ENCODE results near the gene PRKAA1.

PRKAA1 gene

DNA sequence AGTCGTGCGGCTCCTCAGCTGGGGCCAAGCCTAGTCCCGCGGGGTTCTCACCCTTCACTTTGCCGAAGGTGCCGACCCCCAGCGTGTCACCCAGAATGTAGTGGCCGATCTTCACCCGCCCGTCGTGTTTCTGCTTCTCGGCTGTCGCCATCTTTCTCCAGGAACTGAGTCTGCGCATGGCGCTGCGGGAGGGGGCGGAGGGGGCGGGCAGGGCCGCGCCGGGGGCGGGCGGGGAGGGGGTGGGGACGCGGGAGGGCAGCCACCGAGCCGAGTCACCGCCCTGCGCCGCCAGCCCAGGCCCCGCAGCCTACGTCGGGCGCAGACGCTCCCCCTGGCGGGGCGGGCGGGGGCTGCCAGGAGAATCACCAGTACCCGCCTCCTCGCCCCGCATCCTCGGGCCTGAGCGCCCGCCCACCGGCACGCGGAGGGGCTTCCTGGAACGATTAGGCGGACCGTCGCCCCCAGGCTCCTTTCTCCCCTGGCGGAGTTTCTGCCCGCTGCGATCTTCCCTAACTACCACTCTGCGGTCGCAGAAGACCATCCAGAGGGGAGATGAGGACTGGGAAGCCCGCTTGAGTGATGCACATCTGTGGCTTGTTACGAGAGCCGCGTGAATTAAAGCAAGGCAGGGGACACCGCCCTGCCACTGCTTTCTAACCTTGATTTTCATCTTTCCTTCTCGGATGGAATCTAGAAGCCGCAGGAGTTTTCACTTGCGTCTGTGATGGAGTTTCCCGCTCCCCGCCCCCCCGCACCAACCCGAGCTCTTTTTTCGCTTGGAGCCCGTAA, at the start of gene PRKAA1:
PRKAA1 (minus strand) TSS at position 363 of the 789 bp plus-strand sequence; CDS start at position 178, 185 bp downstream.
- peak; percentile 90 for DNase-seq

DNA sequence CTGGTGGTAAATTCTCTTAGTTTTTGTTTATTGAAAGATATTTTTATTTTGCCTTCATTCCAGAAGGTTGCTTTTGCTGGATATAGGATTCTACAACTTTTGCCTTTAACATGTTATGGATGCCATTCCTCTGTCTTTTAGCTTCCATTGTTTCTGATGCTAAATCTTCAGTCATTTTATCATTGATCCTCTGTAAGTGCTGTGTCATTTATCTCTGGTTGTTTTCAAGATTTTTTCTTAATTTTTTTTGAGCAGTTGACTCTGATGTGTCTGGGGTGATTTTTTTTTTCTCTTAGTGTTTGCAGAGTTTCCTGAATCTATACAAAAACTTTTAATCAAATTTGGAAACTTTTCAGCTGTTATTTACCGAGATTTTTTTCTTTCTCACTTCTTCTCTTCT, 49.4 kb upstream of the PRKAA1 start:
- no peak for DNase-seq

DNA sequence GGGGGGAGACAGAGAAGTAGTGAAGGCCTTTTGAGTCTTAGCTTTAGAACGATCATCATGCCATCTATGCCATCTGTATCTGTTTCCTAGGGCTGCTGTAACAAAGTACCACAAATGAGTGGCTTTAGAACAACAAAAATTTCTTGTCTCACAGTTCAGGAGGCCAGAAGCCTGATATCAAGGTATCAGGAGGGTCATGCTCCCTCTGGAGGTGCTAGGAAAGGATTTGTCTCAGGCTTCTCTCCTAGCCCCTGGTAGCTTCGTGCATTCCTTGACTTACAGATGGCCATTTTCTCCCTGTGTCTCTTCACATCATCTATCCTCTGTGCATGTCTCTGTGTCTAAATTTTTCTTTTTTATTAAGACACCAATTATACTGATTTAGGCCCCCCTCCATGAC, 48.2 kb upstream of the PRKAA1 start:
- no peak for DNase-seq

DNA sequence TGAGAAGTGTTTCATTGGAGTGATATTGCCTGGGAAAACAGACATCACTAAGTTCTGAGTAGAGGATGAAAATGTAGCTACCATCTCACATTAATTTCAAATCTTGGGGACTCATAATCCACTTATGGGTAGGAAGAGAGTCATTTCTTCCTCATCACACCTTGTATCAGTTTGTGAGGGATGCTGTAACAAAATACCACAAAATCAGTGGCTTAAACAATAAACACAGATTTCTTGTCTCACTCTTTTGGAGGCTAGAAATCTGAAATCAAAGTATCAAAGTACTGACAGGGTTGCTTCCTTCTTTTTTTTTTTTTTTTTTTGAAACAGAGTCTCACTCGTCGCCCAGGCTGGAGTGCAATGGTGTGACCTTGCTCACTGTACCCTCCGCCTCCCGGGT, 46.4 kb upstream of the PRKAA1 start:
- no peak for DNase-seq

DNA sequence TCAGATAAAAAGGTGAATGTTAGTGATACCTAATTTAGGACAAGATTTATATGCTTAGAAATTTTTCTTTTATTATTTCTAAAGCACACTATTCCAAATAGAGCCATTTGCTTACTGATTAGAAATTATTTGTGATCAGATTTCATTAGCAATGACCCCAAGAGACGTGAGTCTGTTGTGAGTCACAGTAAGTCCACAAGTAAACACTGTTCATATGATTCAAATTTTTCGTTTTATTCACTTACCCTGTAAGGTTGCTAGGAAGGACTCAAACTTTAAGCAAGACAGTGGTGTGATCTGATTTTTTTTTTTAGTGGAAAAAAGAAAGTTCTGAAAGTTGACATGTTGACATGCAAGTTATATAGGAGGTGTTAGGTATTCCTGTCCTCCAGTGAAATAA, 44.2 kb upstream of the PRKAA1 start:
- DNase-seq, result no peak

DNA sequence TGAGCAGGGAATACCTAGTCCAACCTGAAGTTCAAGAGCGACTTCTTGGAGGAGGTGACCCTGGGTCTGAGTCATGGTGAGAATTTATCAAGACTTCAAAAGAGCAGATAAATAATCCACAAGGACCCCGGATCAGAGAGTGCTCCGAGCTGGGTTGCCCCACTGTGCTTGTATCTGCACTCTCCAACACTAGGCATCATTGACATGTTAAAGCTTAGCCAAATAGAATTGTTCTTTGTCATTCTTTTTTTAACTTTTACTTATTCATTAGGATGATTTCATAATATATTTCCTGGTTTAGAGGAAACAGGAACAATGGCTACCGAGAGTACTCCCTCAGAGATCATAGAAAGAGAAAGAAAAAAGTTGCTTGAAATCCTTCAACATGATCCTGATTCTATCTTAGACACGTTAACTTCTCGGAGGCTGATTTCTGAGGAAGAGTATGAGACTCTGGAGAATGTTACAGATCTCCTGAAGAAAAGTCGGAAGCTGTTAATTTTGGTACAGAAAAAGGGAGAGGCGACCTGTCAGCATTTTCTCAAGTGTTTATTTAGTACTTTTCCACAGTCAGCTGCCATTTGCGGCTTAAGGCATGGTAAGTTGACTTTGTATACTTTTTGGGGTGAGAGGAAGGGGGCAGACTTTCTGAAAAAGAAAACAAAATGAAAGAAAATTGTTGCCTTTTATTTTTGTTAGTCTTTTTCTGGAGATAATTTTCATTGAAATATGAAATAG, 43.1 kb upstream of the PRKAA1 start, which contains the start of gene CARD6:
CARD6 (plus strand) TSS at position 300 of the 738 bp plus-strand sequence; CDS start at position 316, 16 bp downstream.
- DNase-seq, result no peak

DNA sequence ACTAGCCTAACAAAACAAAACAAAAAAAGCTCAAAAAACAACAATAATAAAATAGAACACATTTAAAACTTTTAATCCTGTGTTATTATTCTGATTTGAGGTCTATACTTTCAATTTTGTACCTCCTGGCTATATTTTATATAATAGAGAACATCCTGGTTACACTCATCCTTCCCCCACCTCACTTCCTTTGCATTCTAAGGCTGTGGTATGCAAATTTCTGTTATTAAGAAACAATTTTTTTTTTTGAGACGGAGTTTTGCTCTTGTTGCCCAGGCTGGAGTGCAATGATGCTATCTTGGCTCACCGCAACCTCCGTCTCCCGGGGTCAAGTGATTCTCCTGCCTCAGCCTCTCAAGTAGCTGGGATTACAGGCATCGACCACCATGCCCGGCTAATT, 39.9 kb upstream of the PRKAA1 start:
- DNase-seq, result no peak

DNA sequence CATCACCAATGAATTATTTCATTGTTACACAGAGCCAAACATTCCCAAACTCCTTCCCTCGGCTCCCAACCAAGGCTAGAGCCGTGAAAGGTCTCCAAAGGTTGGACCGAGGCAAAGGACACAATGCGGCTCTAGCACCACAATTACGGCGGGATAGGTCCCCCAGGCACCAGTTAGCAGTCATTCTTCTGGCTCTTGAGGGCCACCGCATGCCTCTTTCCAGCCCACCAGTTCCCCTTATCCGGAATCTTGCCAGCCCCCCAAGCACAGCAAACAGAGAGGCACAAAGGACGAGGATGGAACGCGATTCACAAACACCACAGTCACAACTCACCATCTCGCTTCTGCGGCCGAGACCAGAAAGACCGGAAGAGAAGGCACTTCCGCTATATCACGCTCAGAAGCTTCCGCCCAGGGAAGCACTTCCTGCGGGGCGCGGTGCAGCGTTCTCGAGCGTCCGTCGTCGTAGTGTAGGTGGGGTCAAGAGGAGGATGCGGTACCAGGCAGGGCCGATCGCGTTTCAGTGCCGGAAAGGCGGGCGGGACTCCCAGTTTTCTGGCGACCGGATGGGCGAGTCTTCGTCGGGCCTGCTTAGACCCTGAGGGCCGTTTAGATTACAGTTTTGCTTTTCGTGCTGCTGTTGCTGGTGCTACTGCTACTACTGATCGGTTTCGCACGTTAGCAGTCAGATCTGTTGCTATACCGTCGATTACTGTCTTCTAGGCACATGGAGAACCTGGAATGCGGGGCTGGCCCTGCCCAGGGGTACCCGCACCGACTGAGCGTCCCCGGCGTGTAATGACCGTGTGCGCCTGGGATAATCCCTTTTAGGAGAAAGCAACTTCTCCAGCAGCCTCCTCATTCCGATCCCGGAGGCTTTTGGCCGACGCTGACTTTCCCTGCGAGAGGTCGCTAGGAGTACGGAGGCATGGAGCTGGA, 36.9 kb upstream of the PRKAA1 start, which contains the start of gene RPL37:
RPL37 (minus strand) TSS at position 374 of the 939 bp plus-strand sequence; CDS start at position 337, 37 bp downstream.
- DNase-seq, result peak; percentile 89

DNA sequence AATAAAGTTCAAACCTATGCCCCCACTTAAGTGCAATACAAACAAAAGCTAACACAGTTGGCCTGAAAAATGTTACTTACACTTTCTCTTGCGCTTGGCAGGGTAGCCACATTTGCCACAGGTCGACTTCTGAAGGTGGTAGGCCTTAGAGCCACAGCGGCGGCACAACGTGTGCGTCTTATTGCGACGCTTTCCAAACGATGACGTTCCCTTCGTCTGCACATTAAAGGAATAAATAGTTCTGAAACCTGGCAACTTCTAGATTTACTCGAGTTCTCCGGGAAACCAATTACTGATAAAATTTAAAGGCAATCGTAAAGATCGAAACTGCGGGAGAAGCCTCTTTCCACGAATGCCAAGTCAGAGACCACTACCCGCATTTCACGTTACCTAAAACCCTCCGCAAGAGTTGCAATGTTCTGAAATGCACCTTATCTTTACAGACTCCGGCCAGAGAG, 36.2 kb upstream of the PRKAA1 start:
- DNase-seq, result peak; percentile 41

DNA sequence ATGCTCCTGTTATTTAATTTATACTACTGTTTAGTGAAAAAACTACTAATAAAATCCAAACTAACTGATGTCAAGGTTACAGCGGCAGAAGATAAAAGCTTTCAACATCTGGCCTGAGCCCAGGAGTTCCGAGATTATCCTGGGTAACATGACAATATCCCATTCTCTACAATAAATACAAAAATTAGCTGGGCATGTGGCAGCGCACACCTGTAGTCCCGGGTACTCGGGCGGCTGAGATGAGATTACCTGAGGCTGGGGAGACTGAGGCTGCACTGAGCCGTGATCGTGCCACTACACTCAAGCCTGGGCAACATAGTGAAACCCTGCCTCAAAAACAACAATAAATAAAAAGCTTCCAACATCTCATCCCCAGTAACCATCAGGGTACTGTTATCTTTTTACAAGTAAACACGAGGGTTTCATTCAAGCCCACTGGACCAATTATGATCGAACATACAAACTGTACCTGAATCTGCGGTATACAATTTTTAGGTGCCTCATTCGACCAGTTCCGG, 35.6 kb upstream of the PRKAA1 start:
- DNase-seq, result no peak

DNA sequence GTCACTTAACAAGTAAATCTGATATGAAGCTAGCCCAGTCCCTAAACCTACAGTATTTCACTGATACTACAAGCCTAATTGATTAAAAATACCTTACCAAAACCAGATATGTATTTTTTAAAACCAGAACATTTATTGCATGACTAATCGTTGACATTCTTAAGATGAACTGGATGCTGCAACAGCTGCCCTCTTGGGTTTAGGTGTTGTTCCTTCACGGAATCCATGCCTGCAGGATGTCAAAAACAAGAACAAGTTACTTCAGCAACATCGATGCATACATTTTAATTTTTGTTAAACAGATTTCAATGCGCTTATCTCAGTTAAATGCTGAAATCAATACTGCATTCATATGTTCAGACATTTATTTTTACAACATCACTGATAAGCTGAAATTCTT, 34.2 kb upstream of the PRKAA1 start:
- DNase-seq, result no peak

DNA sequence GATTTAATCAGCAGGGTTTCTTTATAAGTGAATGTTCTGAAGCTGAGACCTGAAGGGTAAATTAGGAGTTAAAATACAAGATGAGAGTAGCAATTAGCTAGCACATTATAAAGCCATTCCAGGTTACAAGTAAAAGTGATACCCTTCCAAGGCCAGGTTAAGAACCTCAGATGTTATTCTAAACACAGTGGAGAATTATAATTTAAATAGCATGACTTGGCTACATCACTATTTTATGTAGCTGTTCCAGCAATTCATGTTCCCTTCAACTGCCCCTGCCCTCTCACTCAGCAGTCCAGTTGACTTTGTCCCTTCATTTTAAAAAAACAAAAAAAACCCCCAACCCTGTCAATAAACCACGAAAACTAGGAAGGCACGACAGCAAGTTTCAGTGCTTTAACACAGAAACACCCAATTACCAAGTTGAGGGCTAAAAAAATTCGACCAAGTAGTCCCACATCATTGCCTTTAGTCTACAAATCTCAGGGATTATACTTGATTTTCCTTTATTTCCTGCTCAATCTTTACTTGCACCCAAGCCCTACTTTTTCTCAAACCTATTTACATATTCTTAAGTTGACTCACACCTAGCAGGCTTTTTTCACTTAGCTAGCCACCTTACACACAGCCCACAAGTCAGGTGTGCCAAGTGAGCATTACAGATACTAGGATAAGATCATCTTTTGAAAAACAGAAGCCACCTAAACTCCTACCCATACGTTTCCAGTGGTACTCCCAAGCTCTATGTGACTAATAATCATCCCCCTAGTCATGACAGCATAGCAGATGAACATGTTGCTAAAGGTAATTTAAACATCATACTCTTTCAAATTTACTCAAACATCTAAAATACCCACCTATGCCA, 33.4 kb upstream of the PRKAA1 start:
- no peak for DNase-seq

DNA sequence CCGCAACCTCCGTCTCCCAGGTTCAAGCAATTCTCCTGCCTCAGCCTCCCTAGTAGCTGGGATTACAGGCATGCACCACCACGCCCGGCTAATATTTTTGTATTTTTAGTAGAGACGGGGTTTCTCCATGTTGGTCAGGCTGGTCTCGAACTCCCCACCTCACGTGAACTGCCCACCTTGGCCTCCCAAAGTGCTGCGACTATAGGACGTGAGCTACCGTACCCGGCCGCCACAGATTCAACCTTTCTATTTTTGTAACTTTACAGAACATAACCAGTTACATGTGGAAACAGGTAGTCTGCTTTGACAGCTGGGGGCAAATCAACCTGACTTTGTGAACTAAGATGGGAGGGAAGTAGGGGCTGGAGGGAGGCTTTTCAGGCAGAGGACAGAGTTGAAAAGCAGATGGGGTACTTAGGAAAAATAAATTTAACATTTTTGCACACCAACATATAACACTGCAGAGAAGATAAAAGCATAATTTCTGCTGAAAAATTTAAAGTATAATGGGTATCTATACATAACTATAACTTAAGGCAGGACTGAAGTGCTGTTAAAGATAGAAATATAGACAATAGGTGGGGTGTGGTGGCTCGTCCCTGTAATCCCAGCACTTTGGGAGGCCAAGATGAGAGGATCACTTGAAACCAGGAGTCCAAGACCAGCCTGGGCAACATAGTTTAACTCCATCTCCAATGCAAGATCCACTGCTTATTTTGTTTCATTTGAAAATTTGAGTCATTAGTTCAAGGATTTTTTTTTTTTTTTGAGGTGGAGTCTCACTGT, 31.8 kb upstream of the PRKAA1 start:
- DNase-seq, result no peak

DNA sequence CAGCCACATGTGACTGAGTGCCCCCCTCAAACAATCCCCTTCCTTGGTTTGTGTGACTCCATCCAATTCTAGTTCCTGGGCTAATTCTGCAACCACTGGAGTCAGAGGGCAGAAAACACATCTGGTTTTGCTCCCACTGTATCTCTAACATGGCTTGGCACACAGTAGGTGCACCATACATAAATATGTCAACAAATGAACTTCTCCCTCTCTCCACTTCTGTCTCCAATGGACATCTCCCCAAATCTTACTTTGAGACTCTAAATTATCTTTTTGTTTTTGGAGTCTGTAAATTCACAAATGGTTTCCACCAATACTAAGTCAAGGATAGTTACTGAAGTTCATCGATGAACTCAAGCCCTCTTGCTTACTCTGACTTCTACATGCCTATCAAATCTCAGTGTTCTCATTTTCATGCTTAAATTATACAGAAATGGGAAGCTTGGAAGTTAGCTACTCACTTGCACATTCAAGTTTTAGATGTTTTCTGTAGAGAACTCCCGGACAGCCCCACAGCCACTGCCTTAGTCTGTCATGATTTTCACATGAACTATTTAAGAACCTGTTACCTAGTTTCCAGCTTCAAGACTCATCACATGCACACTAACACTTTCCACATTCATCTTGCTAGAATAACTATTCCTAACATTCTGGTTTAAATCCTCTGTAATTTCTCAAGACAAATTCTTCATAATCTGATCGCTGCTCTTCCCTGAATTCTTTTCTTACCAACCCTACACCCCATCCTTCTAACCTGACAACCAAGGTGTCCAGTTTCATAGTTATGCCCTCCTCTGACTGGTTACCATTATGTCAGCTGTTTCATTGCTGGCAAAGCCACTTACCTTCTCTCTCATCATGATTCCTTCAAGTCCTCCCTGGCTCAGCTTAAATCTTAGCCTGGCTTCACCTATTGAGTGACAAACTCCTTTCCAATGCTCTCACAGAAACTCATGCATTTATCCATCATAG, 30.8 kb upstream of the PRKAA1 start:
- no peak for DNase-seq

DNA sequence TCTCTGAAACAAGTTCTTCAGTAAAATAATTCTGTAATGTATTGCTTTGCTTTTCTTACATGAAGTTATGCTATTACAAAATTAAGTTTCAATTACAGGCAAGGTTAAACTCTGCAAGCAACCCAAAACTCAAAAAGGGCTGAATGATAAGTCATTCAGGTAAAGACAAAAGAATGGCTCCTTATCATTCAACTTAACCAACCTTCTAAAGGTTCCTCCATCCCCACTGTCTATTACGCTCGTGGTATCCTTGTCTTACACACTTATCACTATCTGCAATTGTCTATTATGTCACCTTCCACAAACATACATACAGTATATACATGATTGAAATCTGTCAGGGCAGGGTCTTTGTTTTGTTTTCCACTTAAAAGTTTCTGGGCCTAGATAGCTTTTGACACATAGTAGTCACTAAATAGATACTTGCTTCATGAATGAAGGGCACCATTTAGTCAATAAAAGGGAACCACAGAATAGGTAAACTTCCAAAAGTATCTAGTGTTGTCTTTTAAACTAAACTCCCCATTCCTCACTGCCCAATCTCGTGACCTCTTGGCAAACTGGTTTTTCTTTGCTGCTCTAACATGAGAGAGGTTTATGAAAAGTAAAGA, 30.0 kb upstream of the PRKAA1 start:
- no peak for DNase-seq

DNA sequence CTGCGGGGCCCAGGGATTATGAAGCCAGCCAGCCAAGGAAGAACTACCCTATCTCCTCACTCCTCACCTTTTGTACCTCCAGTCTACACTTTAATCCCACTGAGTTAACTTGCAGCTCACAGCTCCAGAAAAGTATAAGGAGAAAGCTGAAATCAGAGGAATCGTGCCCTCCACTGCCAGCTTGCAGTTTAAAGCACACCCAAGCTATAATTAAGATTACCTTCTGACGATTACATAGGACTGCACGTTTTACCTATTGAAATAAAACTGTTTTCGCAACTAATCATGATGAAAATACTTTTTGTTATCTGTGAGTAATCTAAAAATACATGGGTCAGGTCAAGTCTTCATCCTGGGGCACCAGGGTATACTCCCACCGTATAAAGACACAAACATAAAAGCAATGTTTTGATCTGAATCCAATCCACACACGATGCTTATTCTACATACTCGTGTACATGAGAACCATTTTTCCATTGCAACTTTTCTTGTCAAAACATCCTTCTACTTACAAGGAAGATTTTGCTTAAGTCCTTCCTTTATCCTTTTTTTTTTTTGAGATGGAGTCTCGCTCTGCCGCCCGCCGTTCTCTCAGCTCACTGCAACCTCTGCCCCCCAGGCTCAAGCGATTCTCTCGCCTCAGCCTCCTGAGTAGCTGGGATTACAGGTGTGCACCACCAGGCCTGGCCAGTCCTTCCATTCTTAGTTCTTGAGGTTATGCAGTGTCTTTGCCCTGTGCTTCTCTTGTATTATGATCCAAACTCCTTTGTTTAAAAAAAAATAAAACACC, 29.2 kb upstream of the PRKAA1 start:
- DNase-seq, result no peak

DNA sequence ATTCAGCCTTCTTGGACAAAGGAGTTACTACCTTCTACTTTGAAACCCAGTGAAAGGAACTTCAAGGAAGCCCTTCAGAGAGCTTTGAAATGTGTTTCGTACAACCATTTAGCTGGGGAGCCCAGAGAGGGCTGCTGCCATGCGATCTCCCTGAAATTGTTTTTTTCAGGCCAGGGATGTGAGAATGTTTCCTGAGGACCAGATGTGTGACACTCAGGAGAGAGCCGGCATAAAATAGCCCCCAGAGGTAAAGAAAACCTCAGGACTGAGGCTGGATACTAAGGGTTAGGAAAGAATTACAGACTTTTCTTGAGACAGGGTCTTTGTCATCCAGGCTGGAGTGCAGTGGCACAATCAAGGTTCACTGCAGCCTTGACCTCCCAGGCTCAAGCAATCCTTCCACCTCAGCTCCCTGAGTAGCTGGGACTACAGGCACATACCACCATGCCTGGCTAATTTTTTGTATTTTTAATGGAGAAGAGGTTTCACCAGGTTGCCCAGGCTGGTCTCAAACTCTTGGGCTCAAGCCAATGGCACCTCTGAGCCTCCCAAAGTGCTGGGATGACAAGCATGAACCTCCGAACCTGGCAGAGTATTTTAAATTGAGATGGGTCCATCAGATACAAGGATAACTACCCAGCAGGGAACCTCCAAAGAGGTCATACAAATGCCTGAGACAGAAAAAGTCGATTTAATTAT, 28.5 kb upstream of the PRKAA1 start:
- no peak for DNase-seq
